WTC11 (cell line): ENCODE measurements around the gene CNTNAP2. TPM values are rescaled to one million over a fixed set of nuclear protein-coding genes. Genes with fewer than 3 reads are reported as not detected.
A peak's percentile ranks its signal among the peaks of the same experiment; 100 is the strongest.

Experiments used
- ATAC-seq: fragments of 200-7000 bp; cut with Tn5 transposase; 2 replicates; pipeline ENCODE4 v1.10.0; 2021; ENCODE audit warnings: mild to moderate bottlenecking, moderate library complexity
- CTCF ChIA-PET: fragments of 300-600 bp; sonication (Branson Sonifier 250); formaldehyde crosslinking; loops from one replicate; lab custom pipeline; 2021; ENCODE audit warnings: antibody characterized with exemption; lab: Charles Lee
- POLR2A ChIA-PET: fragments of 350-600 bp; sonication (Branson Sonifier 250); formaldehyde crosslinking; loops from one replicate; lab custom pipeline; 2021; ENCODE audit warnings: antibody characterized with exemption; lab: Charles Lee
- DNase-seq: peaks from one replicate; pipeline ENCODE4 v3.0.0; 2021; ENCODE audit warnings: low spot score
- H3K27ac Mint-ChIP-seq: 2 replicates; pipeline ENCODE4 v1.8.0; 2021; ENCODE audit warnings: mixed read lengths
- H3K27me3 Mint-ChIP-seq: 2 replicates; pipeline ENCODE4 v1.8.0; 2021; ENCODE audit warnings: low read depth, mild to moderate bottlenecking, moderate library complexity, mixed read lengths
- H3K36me3 Mint-ChIP-seq: 2 replicates; pipeline ENCODE4 v1.8.0; 2021; ENCODE audit warnings: mixed read lengths
- H3K4me1 Mint-ChIP-seq: 2 replicates; pipeline ENCODE4 v1.8.0; 2022; ENCODE audit warnings: mixed read lengths
- H3K4me3 Mint-ChIP-seq: 2 replicates; pipeline ENCODE4 v1.8.0; 2021; ENCODE audit warnings: mild to moderate bottlenecking, moderate library complexity, mixed read lengths
- H3K9me3 Mint-ChIP-seq: 2 replicates; pipeline ENCODE4 v1.8.0; 2021; ENCODE audit warnings: mixed read lengths
- ARID4B ChIP-seq: sonication (generic); formaldehyde crosslinking; IDR thresholded peaks from 2 replicates; pipeline ENCODE4 v1.8.0; 2023; ENCODE audit warnings: missing genetic modification reagents, mild to moderate bottlenecking, borderline replicate concordance
- ATF6 ChIP-seq: sonication (generic); formaldehyde crosslinking; IDR thresholded peaks from 2 replicates; pipeline ENCODE4 v1.8.1; 2023; ENCODE audit warnings: mild to moderate bottlenecking, missing genetic modification reagents
- JAZF1 ChIP-seq: fragments of 250-450 bp; sonication (Bioruptor Pico); IDR thresholded peaks from 2 replicates; pipeline ENCODE4 v1.9.0; 2021; ENCODE audit warnings: moderate library complexity, mild to moderate bottlenecking, inconsistent platforms
- NFE2L1 ChIP-seq: sonication (generic); formaldehyde crosslinking; IDR thresholded peaks from 2 replicates; pipeline ENCODE4 v1.8.1; 2023; ENCODE audit warnings: missing genetic modification reagents
- NR2C2 ChIP-seq: sonication (generic); formaldehyde crosslinking; IDR thresholded peaks from 2 replicates; pipeline ENCODE4 v1.8.0; 2022; ENCODE audit warnings: mild to moderate bottlenecking, missing genetic modification reagents
- OVOL2 ChIP-seq: fragments of 250-450 bp; sonication (Bioruptor Pico); IDR thresholded peaks from 2 replicates; pipeline ENCODE4 v1.9.0; 2021; ENCODE audit warnings: mild to moderate bottlenecking, borderline replicate concordance
- RORB ChIP-seq: fragments of 250-450 bp; sonication (Bioruptor Pico); IDR thresholded peaks from 2 replicates; pipeline ENCODE4 v1.9.0; 2021; ENCODE audit warnings: mild to moderate bottlenecking
- SMAD3 ChIP-seq: sonication (generic); formaldehyde crosslinking; IDR thresholded peaks from 2 replicates; pipeline ENCODE4 v1.8.0; 2022; ENCODE audit warnings: missing genetic modification reagents, mild to moderate bottlenecking, borderline replicate concordance
- SMAD4 ChIP-seq: sonication (generic); formaldehyde crosslinking; IDR thresholded peaks from 2 replicates; pipeline ENCODE4 v1.8.0; 2022; ENCODE audit warnings: mild to moderate bottlenecking, missing genetic modification reagents
- STAT6 ChIP-seq: sonication (generic); formaldehyde crosslinking; conservative IDR thresholded peaks from 2 replicates; pipeline ENCODE4 v1.8.1; 2023; ENCODE audit warnings: mild to moderate bottlenecking, low read depth, missing genetic modification reagents, moderate library complexity
- TCF7 ChIP-seq: sonication (generic); formaldehyde crosslinking; IDR thresholded peaks from 2 replicates; pipeline ENCODE4 v1.8.0; 2022; ENCODE audit warnings: mild to moderate bottlenecking, low read depth, missing genetic modification reagents, moderate library complexity
- TEAD1 ChIP-seq: sonication (generic); formaldehyde crosslinking; IDR thresholded peaks from 2 replicates; pipeline ENCODE4 v1.8.0; 2022; ENCODE audit warnings: mild to moderate bottlenecking, missing genetic modification reagents
- ZBTB43 ChIP-seq: sonication (generic); formaldehyde crosslinking; IDR thresholded peaks from 2 replicates; pipeline ENCODE4 v1.8.1; 2023; ENCODE audit warnings: mild to moderate bottlenecking, missing genetic modification reagents
- ZNF219 ChIP-seq: sonication (generic); formaldehyde crosslinking; IDR thresholded peaks from 2 replicates; pipeline ENCODE4 v1.8.0; 2023; ENCODE audit warnings: missing genetic modification reagents, mild to moderate bottlenecking, borderline replicate concordance
- ZNF317 ChIP-seq: sonication (generic); formaldehyde crosslinking; IDR thresholded peaks from 2 replicates; pipeline ENCODE4 v1.8.1; 2023; ENCODE audit warnings: low read depth, mild to moderate bottlenecking, moderate library complexity, missing genetic modification reagents, borderline replicate concordance
- ZNF425 ChIP-seq: fragments of 250-450 bp; sonication (Bioruptor Pico); conservative IDR thresholded peaks from 2 replicates; pipeline ENCODE4 v1.9.0; 2021; ENCODE audit warnings: mild to moderate bottlenecking
- ZNF671 ChIP-seq: fragments of 250-450 bp; sonication (Bioruptor Pico); IDR thresholded peaks from 2 replicates; pipeline ENCODE4 v1.8.0; 2021; ENCODE audit warnings: mild to moderate bottlenecking
- ZSCAN18 ChIP-seq: fragments of 250-450 bp; sonication (Bioruptor Pico); IDR thresholded peaks from 2 replicates; pipeline ENCODE4 v2.1.2; 2022; ENCODE audit warnings: mild to moderate bottlenecking, moderate library complexity
- total RNA-seq: library from RNA; stranded (reverse); gene quantifications from 3 replicates; pipeline ENCODE4 v1.2.3, GENCODE V29; 2021

The CNTNAP2 gene
- total RNA-seq, 1 experiment from 2014 or later: 63.8 TPM

- DNase-seq: no peak
- peaks cover 7% of the 10 kb centered on the region for H3K9me3 Mint-ChIP-seq
- no peaks in the 10 kb centered on the region for H3K36me3 Mint-ChIP-seq
- CTCF ChIA-PET: no interaction called here
- H3K27me3 Mint-ChIP-seq: no peaks in the 10 kb centered on the region
- no peak for TF ChIP-seq TCF7 (CRISPR knock-in tag)
- no peak for TF ChIP-seq ZNF317
- no peak for TF ChIP-seq TEAD1 (CRISPR knock-in tag)
- TF ChIP-seq SMAD3 (CRISPR knock-in tag): no peak
- TF ChIP-seq, all 79 proteins: peak for 0
- ATAC-seq: no peak
- POLR2A ChIA-PET: no interaction called here
- H3K4me1 Mint-ChIP-seq: no peaks in the 10 kb centered on the region
- no peak overlapping the region for H3K27ac Mint-ChIP-seq
- no peak overlapping the region for H3K4me3 Mint-ChIP-seq
Observed at GRCh38 chr7:147952918-147953317, 1836.3 kb downstream of the CNTNAP2 start.

GRCh38 chr7:147968046-147968610, 1851.5 kb downstream of the CNTNAP2 start:
- no peak overlapping the region for H3K27ac Mint-ChIP-seq
- H3K9me3 Mint-ChIP-seq: no peaks in the 10 kb centered on the region
- no peak overlapping the region for H3K4me3 Mint-ChIP-seq
- ATAC-seq: peak; percentile 48
- H3K36me3 Mint-ChIP-seq: no peaks in the 10 kb centered on the region
- H3K27me3 Mint-ChIP-seq: no peaks in the 10 kb centered on the region
- H3K4me1 Mint-ChIP-seq: peaks cover 3% of the 10 kb centered on the region; the same call in 1 of the 2 replicates
- ChIA-PET POLR2A (no interaction called here), CTCF (no interaction called here)
- DNase-seq: no peak
- TF ChIP-seq ATF6 (CRISPR knock-in tag) (no peak), SMAD4 (CRISPR knock-in tag) (no peak), ZNF425 (CRISPR knock-in tag) (no peak), ZNF219 (no peak), ZNF671 (no peak), JAZF1 (CRISPR knock-in tag) (no peak), ZSCAN18 (CRISPR knock-in tag) (no peak), NFE2L1 (CRISPR knock-in tag) (no peak)

GRCh38 chr7:147971606-147972110, 1855.1 kb downstream of the CNTNAP2 start:
- no peaks in the 10 kb centered on the region for H3K9me3 Mint-ChIP-seq
- ChIA-PET POLR2A (no interaction called here), CTCF (no interaction called here)
- no peak overlapping the region for H3K4me3 Mint-ChIP-seq
- no peaks in the 10 kb centered on the region for H3K27me3 Mint-ChIP-seq
- peaks cover 3% of the 10 kb centered on the region; the same call in 1 of the 2 replicates for H3K4me1 Mint-ChIP-seq
- no peak overlapping the region for H3K27ac Mint-ChIP-seq
- no peak for DNase-seq
- ATAC-seq: no peak
- no peaks in the 10 kb centered on the region for H3K36me3 Mint-ChIP-seq
- TF ChIP-seq ARID4B (no peak), TCF7 (CRISPR knock-in tag) (no peak), ZBTB43 (CRISPR knock-in tag) (no peak), SMAD3 (CRISPR knock-in tag) (no peak), NR2C2 (CRISPR knock-in tag) (no peak), RORB (CRISPR knock-in tag) (no peak), JAZF1 (CRISPR knock-in tag) (no peak), STAT6 (CRISPR knock-in tag) (no peak), OVOL2 (CRISPR knock-in tag) (no peak)
